HEK293 (cell line): ENCODE measurements around the gene NOL9.

Experiments used
- BCL11A ChIP-seq: fragments of 450-650 bp; formaldehyde crosslinking; IDR thresholded peaks from 2 replicates; pipeline ENCODE4 v1.5.1; 2016; ENCODE audit warnings: low read depth, missing biosample characterization, missing genetic modification characterization
- BCL6B ChIP-seq: fragments of 450-650 bp; formaldehyde crosslinking; IDR thresholded peaks from 2 replicates; pipeline ENCODE4 v1.5.1; 2017; ENCODE audit warnings: missing biosample characterization, missing genetic modification characterization
- EGR2 ChIP-seq: fragments of 450-650 bp; formaldehyde crosslinking; IDR thresholded peaks from 2 replicates; pipeline ENCODE4 v1.5.1; 2016; ENCODE audit warnings: low read depth, missing biosample characterization, missing genetic modification characterization
- GLI4 ChIP-seq: fragments of 450-650 bp; formaldehyde crosslinking; IDR thresholded peaks from 2 replicates; pipeline ENCODE4 v1.5.1; 2016; ENCODE audit warnings: missing biosample characterization, missing genetic modification characterization
- HOXC10 ChIP-seq: sonication (generic); formaldehyde crosslinking; IDR thresholded peaks from 2 replicates; pipeline ENCODE4 v1.8.1; 2023; ENCODE audit warnings: mild to moderate bottlenecking, missing genetic modification reagents
- MYNN ChIP-seq: fragments of 450-650 bp; formaldehyde crosslinking; IDR thresholded peaks from 2 replicates; pipeline ENCODE4 v1.5.1; 2016; ENCODE audit warnings: missing biosample characterization, missing genetic modification characterization, borderline replicate concordance
- OVOL3 ChIP-seq: fragments of 450-650 bp; formaldehyde crosslinking; IDR thresholded peaks from 2 replicates; pipeline ENCODE4 v1.5.1; 2016; ENCODE audit warnings: missing biosample characterization, missing genetic modification characterization
- PATZ1 ChIP-seq: fragments of 450-650 bp; formaldehyde crosslinking; IDR thresholded peaks from 2 replicates; pipeline ENCODE4 v1.5.1; 2016; ENCODE audit warnings: missing biosample characterization, missing genetic modification characterization
- SCRT1 ChIP-seq: fragments of 450-650 bp; formaldehyde crosslinking; IDR thresholded peaks from 2 replicates; pipeline ENCODE4 v1.5.1; 2016; ENCODE audit warnings: missing biosample characterization, missing genetic modification characterization, borderline replicate concordance
- ZBTB8A ChIP-seq: fragments of 450-650 bp; formaldehyde crosslinking; IDR thresholded peaks from 2 replicates; pipeline ENCODE4 v1.5.1; 2016; ENCODE audit warnings: missing biosample characterization, missing genetic modification characterization
- ZEB2 ChIP-seq: fragments of 450-650 bp; formaldehyde crosslinking; IDR thresholded peaks from 2 replicates; pipeline ENCODE4 v1.5.1; 2016; ENCODE audit warnings: missing biosample characterization, missing genetic modification characterization
- ZFP3 ChIP-seq: fragments of 450-650 bp; formaldehyde crosslinking; IDR thresholded peaks from 2 replicates; pipeline ENCODE4 v1.5.1; 2016; ENCODE audit warnings: low read depth, missing biosample characterization, missing genetic modification characterization
- ZNF114 ChIP-seq: fragments of 450-650 bp; formaldehyde crosslinking; IDR thresholded peaks from 2 replicates; pipeline ENCODE4 v1.5.0; 2017; ENCODE audit warnings: missing biosample characterization, missing genetic modification characterization
- ZNF132 ChIP-seq: fragments of 450-650 bp; formaldehyde crosslinking; IDR thresholded peaks from 2 replicates; pipeline ENCODE4 v1.5.1; 2017; ENCODE audit warnings: missing biosample characterization, missing genetic modification characterization, borderline replicate concordance
- ZNF175 ChIP-seq: fragments of 450-650 bp; formaldehyde crosslinking; IDR thresholded peaks from 2 replicates; pipeline ENCODE4 v1.5.1; 2016; ENCODE audit warnings: missing biosample characterization, missing genetic modification characterization
- ZNF184 ChIP-seq: fragments of 450-650 bp; IDR thresholded peaks from 2 replicates; pipeline ENCODE4 v1.5.1; 2018; ENCODE audit warnings: missing biosample characterization, mild to moderate bottlenecking, missing genetic modification characterization
- ZNF211 ChIP-seq: fragments of 450-650 bp; formaldehyde crosslinking; IDR thresholded peaks from 2 replicates; pipeline ENCODE4 v1.5.1; 2016; ENCODE audit warnings: low read depth, missing biosample characterization, missing genetic modification characterization
- ZNF23 ChIP-seq: fragments of 450-650 bp; formaldehyde crosslinking; IDR thresholded peaks from 2 replicates; pipeline ENCODE4 v1.5.1; 2016; ENCODE audit warnings: missing biosample characterization, missing genetic modification characterization, borderline replicate concordance
- ZNF239 ChIP-seq: fragments of 450-650 bp; formaldehyde crosslinking; IDR thresholded peaks from 2 replicates; pipeline ENCODE4 v1.5.1; 2016; ENCODE audit warnings: missing biosample characterization, missing genetic modification characterization
- ZNF248 ChIP-seq: fragments of 450-650 bp; formaldehyde crosslinking; IDR thresholded peaks from 2 replicates; pipeline ENCODE4 v1.5.1; 2017; ENCODE audit warnings: missing biosample characterization, missing genetic modification characterization
- ZNF302 ChIP-seq: fragments of 450-650 bp; formaldehyde crosslinking; IDR thresholded peaks from 2 replicates; pipeline ENCODE4 v1.5.1; 2016; ENCODE audit warnings: missing biosample characterization, missing genetic modification characterization, low read depth
- ZNF398 ChIP-seq: fragments of 450-650 bp; formaldehyde crosslinking; IDR thresholded peaks from 2 replicates; pipeline ENCODE4 v1.5.1; 2017; ENCODE audit warnings: missing biosample characterization, missing genetic modification characterization
- ZNF510 ChIP-seq: fragments of 450-650 bp; formaldehyde crosslinking; IDR thresholded peaks from 2 replicates; pipeline ENCODE4 v1.5.1; 2018; ENCODE audit warnings: mild to moderate bottlenecking, missing genetic modification characterization, missing biosample characterization; ENCODE audit not compliant: insufficient replicate concordance
- ZNF571 ChIP-seq: fragments of 450-650 bp; formaldehyde crosslinking; IDR thresholded peaks from 2 replicates; pipeline ENCODE4 v1.5.0; 2017; ENCODE audit warnings: missing biosample characterization, missing genetic modification characterization
- ZNF610 ChIP-seq: fragments of 450-650 bp; formaldehyde crosslinking; IDR thresholded peaks from 2 replicates; pipeline ENCODE4 v1.5.1; 2016; ENCODE audit warnings: missing biosample characterization, missing genetic modification characterization, borderline replicate concordance
- ZNF624 ChIP-seq: fragments of 450-650 bp; formaldehyde crosslinking; IDR thresholded peaks from 2 replicates; pipeline ENCODE4 v1.5.1; 2017; ENCODE audit warnings: missing biosample characterization, missing genetic modification characterization
- ZNF645 ChIP-seq: fragments of 450-650 bp; formaldehyde crosslinking; IDR thresholded peaks from 2 replicates; pipeline ENCODE4; 2016; ENCODE audit warnings: missing biosample characterization, missing genetic modification characterization
- ZNF792 ChIP-seq: fragments of 450-650 bp; formaldehyde crosslinking; IDR thresholded peaks from 2 replicates; pipeline ENCODE4 v1.5.1; 2016; ENCODE audit warnings: missing biosample characterization, missing genetic modification characterization
- ZSCAN23 ChIP-seq: fragments of 450-650 bp; formaldehyde crosslinking; IDR thresholded peaks from 2 replicates; pipeline ENCODE4 v1.5.1; 2016; ENCODE audit warnings: missing biosample characterization, missing genetic modification characterization
- TF ChIP-seq, protein P1 (sequence below): fragments of 450-650 bp; formaldehyde crosslinking; IDR thresholded peaks from 2 replicates; pipeline ENCODE4 v1.5.1; 2016; ENCODE audit warnings: missing biosample characterization, missing genetic modification characterization
- TF ChIP-seq, protein P2 (sequence below): fragments of 450-650 bp; formaldehyde crosslinking; IDR thresholded peaks from 2 replicates; pipeline ENCODE4 v1.5.1; 2016; ENCODE audit warnings: missing biosample characterization, missing genetic modification characterization
- TF ChIP-seq, protein P3 (sequence below): fragments of 450-650 bp; IDR thresholded peaks from 2 replicates; pipeline ENCODE4 v1.5.1; 2018; ENCODE audit warnings: missing biosample characterization, mild to moderate bottlenecking, missing genetic modification characterization

The NOL9 gene

GRCh38 chr1:6580119-6580592 is 25.8 kb upstream of the NOL9 start (continued):
- TF ChIP-seq ZNF510 (tag by site-specific recombination) = no peak
- TF ChIP-seq ZEB2 (tag by site-specific recombination) = no peak; the same call in 1 of the 2 replicates
- TF ChIP-seq ZNF302 = no peak
- TF ChIP-seq ZNF175 = no peak
- TF ChIP-seq BCL11A (tag by site-specific recombination) = no peak
- no peak for TF ChIP-seq ZNF645
- no peak for TF ChIP-seq ZNF114 (tag by site-specific recombination)
- TF ChIP-seq ZBTB8A = 0 out of 2 replicates have a peak, but pooled peaks have one; percentile 32
- no peak for TF ChIP-seq ZNF610 (tag by site-specific recombination)
- TF ChIP-seq, protein P1, sequence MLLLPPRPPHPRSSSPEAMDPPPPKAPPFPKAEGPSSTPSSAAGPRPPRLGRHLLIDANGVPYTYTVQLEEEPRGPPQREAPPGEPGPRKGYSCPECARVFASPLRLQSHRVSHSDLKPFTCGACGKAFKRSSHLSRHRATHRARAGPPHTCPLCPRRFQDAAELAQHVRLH (tag by site-specific recombination) = no peak
- TF ChIP-seq ZNF184 (tag by site-specific recombination) = no peak
- TF ChIP-seq ZNF239 (tag by site-specific recombination) = no peak
- TF ChIP-seq ZNF211 (tag by site-specific recombination) = no peak
- TF ChIP-seq ZFP3 (tag by site-specific recombination) = no peak
- TF ChIP-seq ZNF398 (tag by site-specific recombination) = no peak
- TF ChIP-seq ZNF132 = no peak
- TF ChIP-seq OVOL3 (tag by site-specific recombination) = no peak
- TF ChIP-seq, protein P2, sequence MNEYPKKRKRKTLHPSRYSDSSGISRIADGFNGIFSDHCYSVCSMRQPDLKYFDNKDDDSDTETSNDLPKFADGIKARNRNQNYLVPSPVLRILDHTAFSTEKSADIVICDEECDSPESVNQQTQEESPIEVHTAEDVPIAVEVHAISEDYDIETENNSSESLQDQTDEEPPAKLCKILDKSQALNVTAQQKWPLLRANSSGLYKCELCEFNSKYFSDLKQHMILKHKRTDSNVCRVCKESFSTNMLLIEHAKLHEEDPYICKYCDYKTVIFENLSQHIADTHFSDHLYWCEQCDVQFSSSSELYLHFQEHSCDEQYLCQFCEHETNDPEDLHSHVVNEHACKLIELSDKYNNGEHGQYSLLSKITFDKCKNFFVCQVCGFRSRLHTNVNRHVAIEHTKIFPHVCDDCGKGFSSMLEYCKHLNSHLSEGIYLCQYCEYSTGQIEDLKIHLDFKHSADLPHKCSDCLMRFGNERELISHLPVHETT (tag by site-specific recombination) = no peak
- TF ChIP-seq BCL6B (tag by site-specific recombination) = no peak
- no peak; the same call in 1 of the 2 replicates for TF ChIP-seq PATZ1 (tag by site-specific recombination)
- peak; percentile 84 for TF ChIP-seq EGR2
- TF ChIP-seq ZNF248 (tag by site-specific recombination) = no peak
- no peak for TF ChIP-seq GLI4 (tag by site-specific recombination)
- TF ChIP-seq, protein P3, sequence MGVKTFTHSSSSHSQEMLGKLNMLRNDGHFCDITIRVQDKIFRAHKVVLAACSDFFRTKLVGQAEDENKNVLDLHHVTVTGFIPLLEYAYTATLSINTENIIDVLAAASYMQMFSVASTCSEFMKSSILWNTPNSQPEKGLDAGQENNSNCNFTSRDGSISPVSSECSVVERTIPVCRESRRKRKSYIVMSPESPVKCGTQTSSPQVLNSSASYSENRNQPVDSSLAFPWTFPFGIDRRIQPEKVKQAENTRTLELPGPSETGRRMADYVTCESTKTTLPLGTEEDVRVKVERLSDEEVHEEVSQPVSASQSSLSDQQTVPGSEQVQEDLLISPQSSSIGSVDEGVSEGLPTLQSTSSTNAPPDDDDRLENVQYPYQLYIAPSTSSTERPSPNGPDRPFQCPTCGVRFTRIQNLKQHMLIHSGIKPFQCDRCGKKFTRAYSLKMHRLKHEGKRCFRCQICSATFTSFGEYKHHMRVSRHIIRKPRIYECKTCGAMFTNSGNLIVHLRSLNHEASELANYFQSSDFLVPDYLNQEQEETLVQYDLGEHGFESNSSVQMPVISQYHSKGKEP (tag by site-specific recombination) = no peak
- no peak for TF ChIP-seq ZNF792
- no peak for TF ChIP-seq HOXC10 (CRISPR knock-in tag)
- TF ChIP-seq ZNF23 (tag by site-specific recombination) = no peak
- TF ChIP-seq ZSCAN23 = no peak
- TF ChIP-seq ZNF571 (tag by site-specific recombination) = no peak
- no peak for TF ChIP-seq SCRT1
- no peak for TF ChIP-seq ZNF624 (tag by site-specific recombination)
- no peak for TF ChIP-seq MYNN (tag by site-specific recombination)
